HepG2 (cell line): Measurements from ENCODE around the gene ADM. TPM values are rescaled to one million over a fixed set of nuclear protein-coding genes. Genes with fewer than 3 reads are reported as not detected.

Experiments used
- ATAC-seq: fragments of 200-7000 bp; cut with Tn5 transposase; 3 replicates; pipeline ENCODE4 v1.9.1; 2020; ENCODE audit warnings: mild to moderate bottlenecking, moderate library complexity
- BruUV-seq: library from RNA; stranded (reverse); fragments of 400-500 nt; replicated peaks from 2 replicates; lab custom pipeline; 2021; lab: Mats Ljungman, UMichigan
- CTCF ChIA-PET: fragments of 300-600 bp; formaldehyde crosslinking; extraction: SDS; loops from one replicate; lab custom pipeline; 2021; ENCODE audit warnings: low total read pairs, inconsistent platforms, low intra/inter-chr PET ratio; lab: Yijun Ruan, JAX
- POLR2A ChIA-PET: fragments of 350-600 bp; sonication (Branson Sonifier 250); formaldehyde crosslinking; loops from one replicate; lab custom pipeline; 2020; ENCODE audit warnings: antibody characterized with exemption, inconsistent platforms; lab: Yijun Ruan, JAX
- DNase-seq: peaks from one replicate; pipeline ENCODE4 v3.0.0-alpha.2; 2015; ENCODE audit warnings: low spot score
- FAIRE-seq: peaks from 3 replicates; lab custom pipeline; 2011; peaks lifted over from hg19 to GRCh38; lab: Jason Lieb, UNC
- H2AFZ ChIP-seq: one replicate; pipeline ENCODE4 v1.6.1; 2011; ENCODE audit warnings: low read length, inconsistent platforms
- H3K27ac ChIP-seq: fragments of 300-600 bp; 3 replicates; pipeline ENCODE4 v1.8.0; 2011; ENCODE audit warnings: mixed run types, mild to moderate bottlenecking, mixed read lengths, low read length, inconsistent platforms; ENCODE audit not compliant: insufficient read depth; ENCODE audit errors: extremely low read length
- H3K27me3 ChIP-seq, 2 experiments: fragments of 200-600 bp in 1 of 2; 2 replicates in 1 of 2; 3 replicates in 1 of 2; pipeline versions ENCODE4 v1.6.0 to v1.8.0; 2011; ENCODE audit warnings: low read length in 2 of 2, mild to moderate bottlenecking in 2 of 2, moderate library complexity in 2 of 2, inconsistent platforms in 1 of 2; ENCODE audit not compliant: insufficient read depth in 2 of 2, control insufficient read depth in 1 of 2
- H3K36me3 ChIP-seq, 2 experiments: fragments of 200-600 bp in 1 of 2; replicated peaks in 1 of 2; 2 replicates in 1 of 2; 3 replicates in 1 of 2; pipeline versions ENCODE4 v1.5.1 to v1.8.0; 2011; ENCODE audit warnings: low read length in 2 of 2, inconsistent platforms in 1 of 2; ENCODE audit not compliant: insufficient read depth in 2 of 2, control insufficient read depth in 1 of 2
- H3K4me1 ChIP-seq: 2 replicates; pipeline ENCODE4 v1.5.1; 2012; ENCODE audit warnings: low read length, inconsistent platforms; ENCODE audit not compliant: insufficient read depth
- H3K4me2 ChIP-seq: 2 replicates; pipeline ENCODE4 v1.6.0; 2011; ENCODE audit warnings: low read depth, low read length, inconsistent platforms
- H3K4me3 ChIP-seq, 3 experiments: fragments of 200-600 bp in 1 of 3; sonication (generic), shearing (Covaris generic) in 1 of 3; replicated peaks in 1 of 3; 2 replicates each; pipeline ENCODE4 v1.5.1; 2011 to 2016; ENCODE audit warnings: low read length in 3 of 3, inconsistent platforms in 2 of 3, low read depth in 2 of 3, mild to moderate bottlenecking in 2 of 3, control low read depth in 1 of 3, mixed read lengths in 1 of 3; ENCODE audit not compliant: insufficient read depth in 1 of 3
- H3K79me2 ChIP-seq: one replicate; pipeline ENCODE4 v1.6.1; 2011; ENCODE audit warnings: low read length, inconsistent platforms; ENCODE audit not compliant: insufficient read depth
- H3K9ac ChIP-seq: 2 replicates; pipeline ENCODE4 v1.6.0; 2011; ENCODE audit warnings: mild to moderate bottlenecking, low read depth, low read length, inconsistent platforms; ENCODE audit not compliant: insufficient read depth
- H3K9me3 ChIP-seq: 2 replicates; pipeline ENCODE4 v1.5.1; 2012; ENCODE audit warnings: mild to moderate bottlenecking, low read length
- H4K20me1 ChIP-seq: 2 replicates; pipeline ENCODE4 v1.6.0; 2011; ENCODE audit warnings: inconsistent platforms, mild to moderate bottlenecking, low read length, moderate library complexity; ENCODE audit not compliant: insufficient read depth
- GMEB1 ChIP-seq: sonication (generic); formaldehyde crosslinking; IDR thresholded peaks from 2 replicates; pipeline ENCODE4 v1.5.1; 2020; ENCODE audit warnings: missing genetic modification reagents, mild to moderate bottlenecking, borderline replicate concordance
- IRX3 ChIP-seq: sonication (generic); formaldehyde crosslinking; IDR thresholded peaks from 2 replicates; pipeline ENCODE4 v1.8.1; 2023; ENCODE audit warnings: mild to moderate bottlenecking, low read depth, missing genetic modification reagents, borderline replicate concordance
- MZF1 ChIP-seq: sonication (generic); formaldehyde crosslinking; IDR thresholded peaks from 2 replicates; pipeline ENCODE4 v1.8.1; 2023; ENCODE audit warnings: mild to moderate bottlenecking, missing genetic modification reagents, borderline replicate concordance
- PHB2 ChIP-seq: fragments of 450-650 bp; IDR thresholded peaks from 2 replicates; pipeline ENCODE4 v1.6.1; 2018; ENCODE audit not compliant: partially characterized antibody
- POLR2AphosphoS2 ChIP-seq: IDR thresholded peaks from 2 replicates; pipeline ENCODE4 v1.6.1; 2011; ENCODE audit warnings: low read depth, low read length, improper control_type of control experiment
- SOX5 ChIP-seq: IDR thresholded peaks from 2 replicates; pipeline ENCODE4 v1.6.1; 2016; ENCODE audit warnings: borderline replicate concordance
- TIGD3 ChIP-seq: sonication (generic); formaldehyde crosslinking; IDR thresholded peaks from 2 replicates; pipeline ENCODE4 v1.5.1; 2020; ENCODE audit warnings: mild to moderate bottlenecking, missing genetic modification reagents, borderline replicate concordance
- ZIK1 ChIP-seq: sonication (generic); formaldehyde crosslinking; IDR thresholded peaks from 2 replicates; pipeline ENCODE4 v1.5.0; 2020; ENCODE audit warnings: mild to moderate bottlenecking, low read depth, missing genetic modification reagents, borderline replicate concordance
- ZNF138 ChIP-seq: sonication (generic); formaldehyde crosslinking; IDR thresholded peaks from 2 replicates; pipeline ENCODE4 v1.5.0; 2020; ENCODE audit warnings: mild to moderate bottlenecking, low read depth, missing genetic modification reagents
- ZNF317 ChIP-seq: sonication (generic); formaldehyde crosslinking; IDR thresholded peaks from 2 replicates; pipeline ENCODE4 v1.5.0; 2020; ENCODE audit warnings: mild to moderate bottlenecking, missing genetic modification reagents
- ZNF431 ChIP-seq: sonication (generic); formaldehyde crosslinking; IDR thresholded peaks from 2 replicates; pipeline ENCODE4 v1.9.0; 2022; ENCODE audit warnings: missing genetic modification reagents, low read depth, mild to moderate bottlenecking, borderline replicate concordance
- ZSCAN30 ChIP-seq: sonication (generic); formaldehyde crosslinking; IDR thresholded peaks from 2 replicates; pipeline ENCODE4 v1.5.0; 2020; ENCODE audit warnings: mild to moderate bottlenecking, missing genetic modification reagents
- in situ Hi-C: cut with HindIII; loops from 2 replicates; pipeline ENCODE4 v1.10.0; 2017; ENCODE audit warnings: low pct_unique_long_range_greater_than_20kb; ENCODE audit not compliant: extremely low pct_ligation_motif_present
- intact Hi-C: fragments of 100-400 bp; cut with micrococcal nuclease; formaldehyde crosslinking; loops from one replicate; pipeline ENCODE4 v1.10.0; 2022; ENCODE audit not compliant: unreplicated experiment
- polyA plus RNA-seq, 8 experiments: library from polyadenylated mRNA; depleted of rRNA in 3 of 8; stranded (reverse) in 7 of 8; unstranded in 1 of 8; fragments of >200 nt; fragmentation: Illumina TruSeq in 4 of 8; extraction: Trizol in 4 of 8; gene quantifications; 2 replicates each; pipeline versions ENCODE4 v1.2.1 to v1.2.3, GENCODE V29; 2011 to 2016; ENCODE audit warnings: low read depth in 4 of 8, missing spikeins in 1 of 8, mixed read lengths in 1 of 8; ENCODE audit not compliant: insufficient read depth in 1 of 8
- total RNA-seq, 5 experiments: library from RNA; depleted of rRNA; stranded (reverse); fragments of >200 nt; fragmentation: Illumina TruSeq; extraction: Trizol; gene quantifications; 2 replicates each; pipeline ENCODE4 v1.2.3, GENCODE V29; 2016; ENCODE audit warnings: low read depth in 1 of 5
- TF ChIP-seq, protein P1 (sequence below): sonication (generic); formaldehyde crosslinking; IDR thresholded peaks from 2 replicates; pipeline ENCODE4 v1.8.0; 2023; ENCODE audit warnings: mild to moderate bottlenecking, missing genetic modification reagents
- TF ChIP-seq, protein P2 (sequence below): sonication (generic); formaldehyde crosslinking; IDR thresholded peaks from 2 replicates; pipeline ENCODE4 v1.4.0; 2020; ENCODE audit warnings: missing genetic modification reagents

Gene ADM
- total and polyA plus RNA-seq, 2 of the 13 experiments (the other 11 are each of a cell fraction or from before 2014, with no cell fraction given) = 10.7 to 26.1 TPM

DNA sequence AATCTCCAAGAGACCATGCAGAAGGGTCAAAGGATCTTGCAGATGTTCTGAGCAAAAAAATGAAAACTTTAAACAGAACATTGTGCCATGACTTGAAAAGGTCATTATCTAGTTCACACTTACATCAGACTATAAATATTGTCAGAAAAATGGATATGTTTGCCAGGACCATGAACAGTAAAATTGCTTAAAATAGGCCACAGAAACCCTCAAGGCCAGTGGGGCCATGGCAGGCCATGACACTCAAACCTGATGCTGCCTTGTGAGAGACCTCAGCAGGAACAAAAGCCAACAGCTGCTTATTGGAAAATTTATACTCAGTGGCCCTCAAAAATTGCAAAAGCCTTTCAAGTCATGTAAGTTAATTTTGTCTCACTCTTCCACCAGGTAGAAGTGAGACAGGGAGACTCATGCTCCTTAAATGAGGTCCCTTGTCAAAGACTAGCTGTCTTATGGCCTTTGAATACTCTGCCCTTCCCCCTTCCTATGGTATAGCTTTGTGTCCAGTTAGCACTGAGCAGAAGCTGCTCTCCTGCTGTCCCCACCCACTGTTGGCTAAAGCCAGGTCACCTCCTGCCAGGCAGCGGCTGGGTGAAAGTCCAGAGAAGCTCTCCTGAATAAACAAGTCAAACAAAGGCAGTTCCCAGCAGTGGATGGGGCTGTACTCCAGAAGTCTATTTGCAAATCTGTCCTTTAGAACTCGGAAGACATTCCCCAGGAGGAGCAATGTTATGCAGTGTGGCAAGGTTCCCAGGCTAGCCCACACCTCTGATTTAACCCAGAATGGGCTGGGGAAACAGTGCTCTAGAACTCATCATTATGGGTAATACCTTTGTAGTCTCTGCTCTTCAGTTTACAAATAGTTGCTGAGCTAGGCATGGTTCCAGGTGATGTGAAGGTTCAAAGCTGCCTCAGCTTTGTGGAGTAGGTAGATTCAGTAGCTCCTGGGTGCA, 21.4 kb downstream of the ADM start (continued):
- no peak for TF ChIP-seq POLR2AphosphoS2
- TF ChIP-seq ZSCAN30 (CRISPR knock-in tag) = no peak
- TF ChIP-seq MZF1 = no peak
- TF ChIP-seq, protein P1, sequence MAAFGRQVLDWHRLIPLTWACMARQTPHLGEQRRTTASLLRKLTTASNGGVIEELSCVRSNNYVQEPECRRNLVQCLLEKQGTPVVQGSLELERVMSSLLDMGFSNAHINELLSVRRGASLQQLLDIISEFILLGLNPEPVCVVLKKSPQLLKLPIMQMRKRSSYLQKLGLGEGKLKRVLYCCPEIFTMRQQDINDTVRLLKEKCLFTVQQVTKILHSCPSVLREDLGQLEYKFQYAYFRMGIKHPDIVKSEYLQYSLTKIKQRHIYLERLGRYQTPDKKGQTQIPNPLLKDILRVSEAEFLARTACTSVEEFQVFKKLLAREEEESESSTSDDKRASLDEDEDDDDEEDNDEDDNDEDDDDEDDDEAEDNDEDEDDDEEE (CRISPR knock-in tag) = no peak
- no peak; the same call in 1 of the 2 replicates for TF ChIP-seq ZNF431 (CRISPR knock-in tag)
- peak; percentile 98 for TF ChIP-seq SOX5

- no peak for ATAC-seq
- Histone ChIP-seq H3K9me3 (no peaks in the 10 kb centered on the region), H3K27ac (peak overlapping the region; percentile 90), H3K36me3 (no peaks in the 10 kb centered on the region), H3K9ac (peak overlapping the region; percentile 32; the same call in 1 of the 2 replicates), H3K4me1 (peaks cover 70% of the 10 kb centered on the region), H4K20me1 (no peaks in the 10 kb centered on the region), H3K4me3 (no peak overlapping the region; a peak in 1 of 6 replicates), H2AFZ (no peak overlapping the region), H3K79me2 (no peaks in the 10 kb centered on the region), H3K27me3 (no peaks in the 10 kb centered on the region), H3K4me2 (peak overlapping the region; percentile 60; the same call in 1 of the 2 replicates)
- ChIA-PET CTCF (interaction anchor here (1.8 kb wide), 1 partner anchor 39 kb away, joined by 6 read pairs; no protein-coding TSS in a partner anchor), POLR2A (interaction anchor here (1.2 to 6.7 kb wide), 12 partner anchors 8 to 424 kb away, joined by 4 to 118 read pairs (median 12); partner anchors contain the start of genes ADM and CTR9)
- intact Hi-C loops = loop anchor here (2.0 kb wide), 1 partner anchor 24 kb away; no protein-coding TSS in a partner anchor
- no TSS peak for BruUV-seq
- no peak for FAIRE-seq
- in situ Hi-C loops = loop anchor here (10.0 kb wide), 2 partner anchors 472 to 562 kb away; no protein-coding TSS in a partner anchor
- no peak for DNase-seq
- TF ChIP-seq ZNF138 (CRISPR knock-in tag) (no peak), TIGD3 (CRISPR knock-in tag) (no peak), ZIK1 (0 out of 2 replicates have a peak, but pooled peaks have one; percentile 7), PHB2 (no peak), GMEB1 (no peak), IRX3 (CRISPR knock-in tag) (no peak), ZNF317 (CRISPR knock-in tag) (peak; percentile 95)
- TF ChIP-seq, protein P2, sequence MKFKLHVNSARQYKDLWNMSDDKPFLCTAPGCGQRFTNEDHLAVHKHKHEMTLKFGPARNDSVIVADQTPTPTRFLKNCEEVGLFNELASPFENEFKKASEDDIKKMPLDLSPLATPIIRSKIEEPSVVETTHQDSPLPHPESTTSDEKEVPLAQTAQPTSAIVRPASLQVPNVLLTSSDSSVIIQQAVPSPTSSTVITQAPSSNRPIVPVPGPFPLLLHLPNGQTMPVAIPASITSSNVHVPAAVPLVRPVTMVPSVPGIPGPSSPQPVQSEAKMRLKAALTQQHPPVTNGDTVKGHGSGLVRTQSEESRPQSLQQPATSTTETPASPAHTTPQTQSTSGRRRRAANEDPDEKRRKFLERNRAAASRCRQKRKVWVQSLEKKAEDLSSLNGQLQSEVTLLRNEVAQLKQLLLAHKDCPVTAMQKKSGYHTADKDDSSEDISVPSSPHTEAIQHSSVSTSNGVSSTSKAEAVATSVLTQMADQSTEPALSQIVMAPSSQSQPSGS = no peak
Measured at GRCh38 chr11:10327254-10327653, 22.4 kb downstream of the ADM start.
